IMR-90 (cell line): ENCODE results near the gene LYZL1. TPM values are rescaled to one million over a fixed set of nuclear protein-coding genes. Genes with fewer than 3 reads are reported as not detected.
A peak's percentile ranks its signal among the peaks of the same experiment; 100 is the strongest.

ENCODE experiments used
- ATAC-seq: fragments of 200-7000 bp; cut with Tn5 transposase; 2 replicates; pipeline ENCODE4 v1.9.1; 2020; ENCODE audit warnings: low read depth, mild to moderate bottlenecking, moderate library complexity
- BruUV-seq: library from RNA; stranded (reverse); fragments of 400-500 nt; replicated peaks from 2 replicates; lab custom pipeline; 2021; lab: Mats Ljungman, UMichigan
- CTCF ChIA-PET: fragments of 300-600 bp; formaldehyde crosslinking; extraction: SDS; loops from one replicate; lab custom pipeline; 2021; ENCODE audit warnings: antibody characterized with exemption; lab: Yijun Ruan, JAX
- POLR2A ChIA-PET: fragments of 300-600 bp; sonication (Branson Sonifier 250); formaldehyde crosslinking; loops from one replicate; lab custom pipeline; 2022; ENCODE audit warnings: antibody characterized with exemption; ENCODE audit not compliant: unreplicated experiment; lab: Charles Lee
- DNase-seq: peaks from one replicate; pipeline ENCODE4 v3.0.0; 2013
- H2AFZ ChIP-seq: replicated peaks from 2 replicates; pipeline ENCODE3; 2013; ENCODE audit warnings: low read length, mild to moderate bottlenecking; ENCODE audit not compliant: poor library complexity
- H2AK5ac ChIP-seq: 2 replicates; pipeline ENCODE4 v1.6.1; 2013; ENCODE audit warnings: low read depth, low read length, inconsistent platforms
- H2AK9ac ChIP-seq: replicated peaks from 2 replicates; pipeline ENCODE3; 2013; ENCODE audit warnings: mild to moderate bottlenecking, low read depth, low read length, moderate library complexity; ENCODE audit not compliant: poor library complexity
- H2BK120ac ChIP-seq: 2 replicates; pipeline ENCODE4 v1.6.1; 2013; ENCODE audit warnings: low read depth, low read length, inconsistent platforms
- H2BK15ac ChIP-seq: 3 replicates; pipeline ENCODE4 v1.6.1; 2013; ENCODE audit warnings: low read depth, low read length, inconsistent platforms
- H2BK20ac ChIP-seq: 2 replicates; pipeline ENCODE4 v1.6.1; 2013; ENCODE audit warnings: low read depth, mild to moderate bottlenecking, inconsistent platforms, low read length, moderate library complexity
- H2BK5ac ChIP-seq: 2 replicates; pipeline ENCODE4 v1.6.1; 2013; ENCODE audit warnings: mild to moderate bottlenecking, low read depth, low read length, inconsistent platforms; ENCODE audit not compliant: poor library complexity, severe bottlenecking
- H3K14ac ChIP-seq: replicated peaks from 2 replicates; pipeline ENCODE4 v1.6.1; 2013; ENCODE audit warnings: low read depth, low read length, inconsistent platforms
- H3K18ac ChIP-seq: 2 replicates; pipeline ENCODE4 v1.6.1; 2013; ENCODE audit warnings: low read depth, low read length, control low read depth
- H3K23ac ChIP-seq: 2 replicates; pipeline ENCODE4 v1.6.1; 2013; ENCODE audit warnings: low read depth, low read length, inconsistent platforms
- H3K27ac ChIP-seq: 2 replicates; pipeline ENCODE4 v1.5.1; 2013; ENCODE audit warnings: mild to moderate bottlenecking, control low read depth, low read length; ENCODE audit not compliant: insufficient read depth
- H3K27me3 ChIP-seq: 2 replicates; pipeline ENCODE4 v1.6.1; 2013; ENCODE audit warnings: low read length; ENCODE audit not compliant: control insufficient read depth, insufficient read depth
- H3K36me3 ChIP-seq: 2 replicates; pipeline ENCODE4 v1.6.1; 2013; ENCODE audit warnings: low read length, mixed read lengths; ENCODE audit not compliant: control insufficient read depth, insufficient read depth
- H3K4ac ChIP-seq: 2 replicates; pipeline ENCODE4 v1.6.1; 2013; ENCODE audit warnings: low read depth, low read length, inconsistent platforms
- H3K4me1 ChIP-seq: 2 replicates; pipeline ENCODE4 v1.6.1; 2013; ENCODE audit warnings: low read length, mixed read lengths; ENCODE audit not compliant: control insufficient read depth, insufficient read depth
- H3K4me2 ChIP-seq: 2 replicates; pipeline ENCODE4 v1.6.1; 2013; ENCODE audit warnings: low read depth, mild to moderate bottlenecking, control low read depth, low read length, moderate library complexity
- H3K4me3 ChIP-seq: 2 replicates; pipeline ENCODE4 v1.5.1; 2013; ENCODE audit warnings: low read depth, mild to moderate bottlenecking, control low read depth, low read length, moderate library complexity; ENCODE audit not compliant: insufficient read depth
- H3K56ac ChIP-seq: 2 replicates; pipeline ENCODE4 v1.6.1; 2013; ENCODE audit warnings: low read length, inconsistent platforms; ENCODE audit not compliant: insufficient read depth; ENCODE audit errors: extremely low read depth
- H3K79me1 ChIP-seq, 2 experiments: 2 replicates each; pipeline ENCODE4 v1.6.1; 2013; ENCODE audit warnings: low read length in 2 of 2, inconsistent platforms in 1 of 2, low read depth in 1 of 2
- H3K9ac ChIP-seq: 2 replicates; pipeline ENCODE4 v1.6.1; 2013; ENCODE audit warnings: low read depth, low read length, control low read depth
- H3K9me1 ChIP-seq: 2 replicates; pipeline ENCODE4 v1.6.1; 2013; ENCODE audit warnings: low read length, inconsistent platforms; ENCODE audit not compliant: insufficient read depth
- H3K9me3 ChIP-seq: 2 replicates; pipeline ENCODE4 v1.6.1; 2013; ENCODE audit warnings: low read length; ENCODE audit not compliant: control insufficient read depth, insufficient read depth
- H4K20me1 ChIP-seq: 2 replicates; pipeline ENCODE4 v1.6.1; 2013; ENCODE audit warnings: low read length, inconsistent platforms; ENCODE audit not compliant: insufficient read depth
- H4K5ac ChIP-seq: 2 replicates; pipeline ENCODE4 v1.6.1; 2013; ENCODE audit warnings: mild to moderate bottlenecking, low read depth, low read length, control low read depth
- H4K8ac ChIP-seq, 2 experiments: 2 replicates each; pipeline ENCODE4 v1.6.1; 2013; ENCODE audit warnings: low read depth in 2 of 2, low read length in 2 of 2, control low read depth in 1 of 2, inconsistent platforms in 1 of 2
- H4K91ac ChIP-seq: 2 replicates; pipeline ENCODE4 v1.6.1; 2013; ENCODE audit warnings: low read depth, low read length, inconsistent platforms; ENCODE audit not compliant: insufficient read depth
- BHLHE40 ChIP-seq: fragments of 150-350 bp; IDR thresholded peaks from 2 replicates; pipeline ENCODE4 v1.6.1; 2016; ENCODE audit warnings: mild to moderate bottlenecking, low read depth, low read length
- CEBPB ChIP-seq: IDR thresholded peaks from 2 replicates; pipeline ENCODE4 v1.6.1; 2012; ENCODE audit warnings: low read depth, low read length, improper control_type of control experiment
- FOS ChIP-seq: fragments of 150-350 bp; IDR thresholded peaks from 2 replicates; pipeline ENCODE4 v1.6.1; 2016; ENCODE audit warnings: low read depth, low read length
- MAFK ChIP-seq: IDR thresholded peaks from 2 replicates; pipeline ENCODE4 v1.6.1; 2012; ENCODE audit warnings: low read depth, low read length, improper control_type of control experiment
- MAZ ChIP-seq: IDR thresholded peaks from 2 replicates; pipeline ENCODE4 v1.6.1; 2012; ENCODE audit warnings: low read depth, mild to moderate bottlenecking, low read length, improper control_type of control experiment, moderate library complexity, borderline replicate concordance
- MXI1 ChIP-seq: IDR thresholded peaks from 2 replicates; pipeline ENCODE4 v1.6.1; 2012; ENCODE audit warnings: low read depth, mild to moderate bottlenecking, low read length, moderate library complexity, borderline replicate concordance
- NFE2L2 ChIP-seq: fragments of 150-350 bp; IDR thresholded peaks from 2 replicates; pipeline ENCODE4 v1.6.1; 2016; ENCODE audit warnings: low read depth, mild to moderate bottlenecking, low read length
- RAD21 ChIP-seq: IDR thresholded peaks from 2 replicates; pipeline ENCODE4 v1.6.1; 2012; ENCODE audit warnings: low read length, improper control_type of control experiment
- RCOR1 ChIP-seq: IDR thresholded peaks from 2 replicates; pipeline ENCODE4 v1.6.1; 2012; ENCODE audit warnings: mild to moderate bottlenecking, low read length, improper control_type of control experiment; ENCODE audit not compliant: insufficient replicate concordance
- RFX5 ChIP-seq: IDR thresholded peaks from 2 replicates; pipeline ENCODE4 v1.8.0; 2012; ENCODE audit warnings: low read depth, mild to moderate bottlenecking, low read length, moderate library complexity
- SMC3 ChIP-seq: fragments of 150-350 bp; IDR thresholded peaks from 2 replicates; pipeline ENCODE4 v1.6.1; 2016; ENCODE audit warnings: low read depth, mild to moderate bottlenecking, antibody characterized with exemption, low read length, moderate library complexity
- WGBS, 2 experiments: methylation state at CpG; one replicate each; pipeline versions ENCODE4 v1.1.5 to v1.1.7; 2013; ENCODE audit warnings: missing lambda C conversion rate in 2 of 2; ENCODE audit not compliant: insufficient read length in 1 of 2; ENCODE audit errors: extremely low coverage in 2 of 2; 5-methylcytosine and 5-hydroxymethylcytosine counted together
- dilution Hi-C: fragments of 300-500 bp; cut with HindIII; formaldehyde crosslinking; loops from one replicate; pipeline ENCODE4 v1.14.3; 2018; ENCODE audit warnings: low sequenced_read_pairs; ENCODE audit not compliant: unreplicated experiment
- in situ Hi-C: fragments of 300-500 bp; cut with MboI; formaldehyde crosslinking; loops from 3 replicates; pipeline ENCODE4 v1.14.3; 2019; ENCODE audit warnings: low sequenced_read_pairs, inconsistent platforms, mixed read lengths
- intact Hi-C: fragments of 100-400 bp; cut with micrococcal nuclease; formaldehyde crosslinking; loops from 2 replicates; pipeline ENCODE4 v1.10.0; 2022
- polyA plus RNA-seq, 3 experiments: library from polyadenylated mRNA; depleted of rRNA; stranded (reverse); fragments of >200 nt; gene quantifications; 2 replicates each; pipeline ENCODE4 v1.2.3, GENCODE V29; 2012; ENCODE audit warnings: low replicate concordance in 1 of 3
- total RNA-seq: library from RNA; depleted of rRNA; stranded (reverse); fragments of >200 nt; gene quantifications from 2 replicates; pipeline ENCODE4 v1.2.3, GENCODE V29; 2012
- TF ChIP-seq, protein P1 (sequence below): fragments of 150-350 bp; IDR thresholded peaks from 2 replicates; pipeline ENCODE4 v1.6.1; 2016; ENCODE audit warnings: low read depth, mild to moderate bottlenecking, low read length, moderate library complexity, borderline replicate concordance
- TF ChIP-seq, protein P2 (sequence below): fragments of 150-350 bp; IDR thresholded peaks from 2 replicates; pipeline ENCODE4 v1.6.1; 2017; ENCODE audit warnings: mild to moderate bottlenecking, antibody characterized with exemption, low read length, low read depth
- TF ChIP-seq, protein P3 (sequence below): conservative IDR thresholded peaks from 2 replicates; pipeline ENCODE4 v1.5.1; 2012; ENCODE audit warnings: mild to moderate bottlenecking, low read depth, low read length, improper control_type of control experiment

The LYZL1 gene
- total and polyA plus RNA-seq, 2 of the 4 experiments (the other 2 are of a cell fraction), result not detected

DNA sequence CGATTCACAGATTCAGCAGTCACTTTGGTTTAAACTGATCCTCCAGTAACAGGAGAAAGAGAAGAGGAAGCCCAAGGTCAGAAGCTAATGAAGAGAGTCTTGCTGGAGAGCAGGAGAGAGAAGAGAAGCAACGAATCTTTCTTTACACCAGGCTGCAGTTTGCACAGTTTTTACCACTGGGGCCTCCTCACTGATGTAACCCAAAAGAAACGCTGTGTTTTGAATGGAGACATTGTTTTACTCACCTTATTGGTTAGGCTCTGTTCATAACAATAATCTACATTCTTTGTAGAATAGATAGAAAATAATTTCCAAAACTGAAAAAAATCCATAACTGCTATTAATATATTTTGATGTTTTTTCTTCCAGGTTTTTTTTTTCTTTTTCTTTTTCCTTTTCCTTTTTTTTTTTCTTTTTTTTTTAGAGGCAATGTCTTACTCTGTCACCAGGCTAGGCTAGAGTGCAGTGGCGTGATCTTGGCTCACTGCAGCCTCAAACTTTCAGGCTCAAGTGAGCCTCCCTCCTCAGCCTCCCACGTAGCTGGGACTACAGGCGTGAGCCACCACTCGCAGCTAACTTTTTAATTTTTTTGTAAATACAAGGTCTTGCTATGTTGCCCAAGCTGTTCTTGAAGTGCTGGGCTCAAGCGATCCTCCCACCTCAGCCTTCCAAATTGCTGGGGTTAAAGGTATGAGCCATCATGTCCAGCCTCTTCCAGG, 27.6 kb downstream of the LYZL1 start:
- Histone ChIP-seq H3K56ac (no peak overlapping the region), H2BK5ac (no peak overlapping the region), H2BK20ac (no peak overlapping the region), H2AK5ac (no peak overlapping the region), H3K79me1 (no peaks in the 10 kb centered on the region), H3K9me1 (peaks cover 4% of the 10 kb centered on the region; the same call in 1 of the 2 replicates), H3K27me3 (peaks cover 18% of the 10 kb centered on the region), H3K4me2 (no peak overlapping the region), H2AFZ (peak overlapping the region; percentile 41), H4K20me1 (no peaks in the 10 kb centered on the region), H4K8ac (no peak overlapping the region), H3K36me3 (no peaks in the 10 kb centered on the region), H3K14ac (no peak overlapping the region; the same call in 1 of the 2 replicates), H3K9me3 (no peaks in the 10 kb centered on the region), H2BK15ac (no peak overlapping the region), H2BK120ac (no peak overlapping the region), H3K9ac (no peak overlapping the region), H2AK9ac (no peak overlapping the region), H3K27ac (no peak overlapping the region), H3K4me1 (peaks cover 9% of the 10 kb centered on the region), H3K18ac (no peak overlapping the region), H3K4me3 (no peak overlapping the region), H3K4ac (no peak overlapping the region), H4K91ac (no peak overlapping the region), H3K23ac (no peak overlapping the region; the same call in 1 of the 2 replicates), H4K5ac (no peak overlapping the region)
- intact Hi-C loops (no loop called here), in situ Hi-C loops (no loop called here), dilution Hi-C loops (no loop called here)
- TF ChIP-seq, protein P1, sequence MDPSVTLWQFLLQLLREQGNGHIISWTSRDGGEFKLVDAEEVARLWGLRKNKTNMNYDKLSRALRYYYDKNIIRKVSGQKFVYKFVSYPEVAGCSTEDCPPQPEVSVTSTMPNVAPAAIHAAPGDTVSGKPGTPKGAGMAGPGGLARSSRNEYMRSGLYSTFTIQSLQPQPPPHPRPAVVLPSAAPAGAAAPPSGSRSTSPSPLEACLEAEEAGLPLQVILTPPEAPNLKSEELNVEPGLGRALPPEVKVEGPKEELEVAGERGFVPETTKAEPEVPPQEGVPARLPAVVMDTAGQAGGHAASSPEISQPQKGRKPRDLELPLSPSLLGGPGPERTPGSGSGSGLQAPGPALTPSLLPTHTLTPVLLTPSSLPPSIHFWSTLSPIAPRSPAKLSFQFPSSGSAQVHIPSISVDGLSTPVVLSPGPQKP, result no peak
- TF ChIP-seq NFE2L2 (no peak), MAFK (no peak), CEBPB (no peak), RCOR1 (no peak), MAZ (no peak), RFX5 (no peak), RAD21 (no peak), FOS (no peak), MXI1 (no peak), BHLHE40 (no peak), SMC3 (no peak)
- TF ChIP-seq, protein P2, sequence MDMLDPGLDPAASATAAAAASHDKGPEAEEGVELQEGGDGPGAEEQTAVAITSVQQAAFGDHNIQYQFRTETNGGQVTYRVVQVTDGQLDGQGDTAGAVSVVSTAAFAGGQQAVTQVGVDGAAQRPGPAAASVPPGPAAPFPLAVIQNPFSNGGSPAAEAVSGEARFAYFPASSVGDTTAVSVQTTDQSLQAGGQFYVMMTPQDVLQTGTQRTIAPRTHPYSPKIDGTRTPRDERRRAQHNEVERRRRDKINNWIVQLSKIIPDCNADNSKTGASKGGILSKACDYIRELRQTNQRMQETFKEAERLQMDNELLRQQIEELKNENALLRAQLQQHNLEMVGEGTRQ, result no peak
- TF ChIP-seq, protein P3, sequence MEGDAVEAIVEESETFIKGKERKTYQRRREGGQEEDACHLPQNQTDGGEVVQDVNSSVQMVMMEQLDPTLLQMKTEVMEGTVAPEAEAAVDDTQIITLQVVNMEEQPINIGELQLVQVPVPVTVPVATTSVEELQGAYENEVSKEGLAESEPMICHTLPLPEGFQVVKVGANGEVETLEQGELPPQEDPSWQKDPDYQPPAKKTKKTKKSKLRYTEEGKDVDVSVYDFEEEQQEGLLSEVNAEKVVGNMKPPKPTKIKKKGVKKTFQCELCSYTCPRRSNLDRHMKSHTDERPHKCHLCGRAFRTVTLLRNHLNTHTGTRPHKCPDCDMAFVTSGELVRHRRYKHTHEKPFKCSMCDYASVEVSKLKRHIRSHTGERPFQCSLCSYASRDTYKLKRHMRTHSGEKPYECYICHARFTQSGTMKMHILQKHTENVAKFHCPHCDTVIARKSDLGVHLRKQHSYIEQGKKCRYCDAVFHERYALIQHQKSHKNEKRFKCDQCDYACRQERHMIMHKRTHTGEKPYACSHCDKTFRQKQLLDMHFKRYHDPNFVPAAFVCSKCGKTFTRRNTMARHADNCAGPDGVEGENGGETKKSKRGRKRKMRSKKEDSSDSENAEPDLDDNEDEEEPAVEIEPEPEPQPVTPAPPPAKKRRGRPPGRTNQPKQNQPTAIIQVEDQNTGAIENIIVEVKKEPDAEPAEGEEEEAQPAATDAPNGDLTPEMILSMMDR, result no peak
- no TSS peak for BruUV-seq
- POLR2A ChIA-PET, result no interaction called here
- CTCF ChIA-PET, result interaction anchor here (0.7 kb wide), 1 partner anchor 181 kb away, joined by 4 read pairs; no protein-coding TSS in a partner anchor
- DNase-seq (no peak), ATAC-seq (no peak)
- no CpG with 5 or more reads among the region's 8 CpGs for WGBS, 2 experiments
